ENCODE data around the gene UBASH3A.
"Not testable (repeated sequence)": the region's sequence is repeated elsewhere in the genome, so short reads cannot be mapped to it uniquely, and the experiment has no call there.

The UBASH3A gene

DNA sequence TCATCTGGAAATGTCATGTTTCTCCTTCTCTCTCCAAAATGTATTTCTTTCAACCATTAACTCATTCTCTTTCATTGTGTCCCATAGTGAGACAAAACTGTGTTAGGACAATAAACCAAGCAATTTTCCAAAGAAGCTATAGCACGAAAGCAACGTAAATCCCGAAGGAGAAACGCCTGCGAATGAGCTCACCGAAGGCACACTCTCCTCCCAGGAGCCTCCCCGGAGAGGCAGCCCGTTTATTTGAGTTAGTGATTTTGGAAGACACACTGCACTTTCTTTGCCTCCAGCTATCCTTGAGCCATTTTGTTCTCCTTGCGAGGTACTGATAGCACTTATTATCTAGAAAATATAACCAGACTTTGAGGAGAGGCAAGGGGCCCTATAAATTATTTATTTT lies 51.1 kb downstream of the UBASH3A start:
- no peak for DNase-seq

DNA sequence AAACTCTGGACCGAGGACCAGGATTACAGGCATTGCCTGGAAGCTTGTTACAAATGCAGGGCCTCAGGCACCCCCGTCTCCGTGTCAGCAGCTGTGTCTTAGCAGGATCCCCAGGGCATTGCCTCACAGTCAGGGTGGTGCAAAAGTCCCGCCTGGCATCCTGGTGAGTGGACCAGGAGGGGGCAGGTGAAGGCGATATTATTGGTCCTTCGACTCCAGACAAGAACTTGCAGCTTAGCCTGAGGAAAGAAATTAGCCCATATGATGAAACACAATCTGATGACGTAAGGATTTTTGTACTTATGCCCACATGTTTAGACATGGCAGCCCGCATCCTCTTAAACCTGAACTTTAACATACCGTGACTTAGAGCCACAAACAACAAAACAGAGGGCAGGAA lies 51.5 kb downstream of the UBASH3A start:
- no peak for DNase-seq

- no peak for DNase-seq
Observed at GRCh38 chr21:42455754-42456440, 52.2 kb downstream of the UBASH3A start.

- DNase-seq, result no peak
Observed at GRCh38 chr21:42456457-42456856, 52.8 kb downstream of the UBASH3A start.

GRCh38 chr21:42459082-42459460 lies 55.4 kb downstream of the UBASH3A start:
- DNase-seq, result no peak

- DNase-seq, result no peak
Observed at GRCh38 chr21:42459546-42460215, 56.0 kb downstream of the UBASH3A start.

GRCh38 chr21:42460391-42461184 lies 56.9 kb downstream of the UBASH3A start:
- peak; percentile 34 for DNase-seq

- no peak for DNase-seq
Observed at GRCh38 chr21:42461185-42461520, 57.5 kb downstream of the UBASH3A start.

- peak; percentile 4 for DNase-seq
Observed at GRCh38 chr21:42461881-42462877, 58.5 kb downstream of the UBASH3A start.

DNA sequence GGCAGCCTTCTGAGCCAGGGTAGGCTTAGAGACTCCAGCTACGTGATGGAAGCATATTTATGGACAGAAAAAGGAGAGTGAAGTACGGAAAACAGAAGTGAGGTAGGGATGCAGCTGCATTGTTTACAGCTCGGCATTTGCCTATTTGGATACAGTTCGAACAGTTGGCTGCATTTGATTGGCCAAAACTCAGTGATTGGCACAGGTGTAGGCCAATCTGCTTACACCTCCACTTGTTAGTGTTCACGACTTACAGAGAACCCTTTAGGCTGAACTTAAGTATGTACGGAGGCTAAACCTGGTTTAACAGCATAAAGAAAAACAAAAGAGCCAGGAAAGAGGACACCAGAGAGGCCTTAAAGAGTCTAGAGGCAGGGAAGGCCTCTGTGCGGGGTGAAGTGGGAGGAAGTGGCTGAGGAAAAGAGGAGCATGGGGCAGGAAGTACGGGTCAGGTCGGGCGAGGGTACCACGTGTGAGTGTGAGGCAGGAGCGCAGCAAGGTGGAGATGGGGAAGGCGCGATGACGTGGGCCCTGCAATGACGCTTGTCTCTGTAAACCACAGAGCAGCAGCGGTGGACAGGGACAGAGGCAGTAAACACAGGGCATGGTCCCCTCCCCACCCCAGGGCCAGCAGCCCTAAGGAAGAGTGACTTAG lies 60.3 kb downstream of the UBASH3A start:
- no peak for DNase-seq

GRCh38 chr21:42465008-42465802 lies 61.5 kb downstream of the UBASH3A start:
- DNase-seq, result no peak

- no peak for DNase-seq
Observed at GRCh38 chr21:42465803-42466127, 62.1 kb downstream of the UBASH3A start.

- no peak for DNase-seq
Observed at GRCh38 chr21:42466700-42467099, 63.0 kb downstream of the UBASH3A start.

GRCh38 chr21:42467140-42467983 lies 63.7 kb downstream of the UBASH3A start:
- DNase-seq, result no peak

- no peak for DNase-seq
Observed at GRCh38 chr21:42468491-42469131, 64.9 kb downstream of the UBASH3A start.

- DNase-seq, result no peak
Observed at GRCh38 chr21:42469272-42469671, 65.6 kb downstream of the UBASH3A start.

- not testable (repeated sequence) for DNase-seq
Observed at GRCh38 chr21:42469726-42470125, 66.0 kb downstream of the UBASH3A start.

DNA sequence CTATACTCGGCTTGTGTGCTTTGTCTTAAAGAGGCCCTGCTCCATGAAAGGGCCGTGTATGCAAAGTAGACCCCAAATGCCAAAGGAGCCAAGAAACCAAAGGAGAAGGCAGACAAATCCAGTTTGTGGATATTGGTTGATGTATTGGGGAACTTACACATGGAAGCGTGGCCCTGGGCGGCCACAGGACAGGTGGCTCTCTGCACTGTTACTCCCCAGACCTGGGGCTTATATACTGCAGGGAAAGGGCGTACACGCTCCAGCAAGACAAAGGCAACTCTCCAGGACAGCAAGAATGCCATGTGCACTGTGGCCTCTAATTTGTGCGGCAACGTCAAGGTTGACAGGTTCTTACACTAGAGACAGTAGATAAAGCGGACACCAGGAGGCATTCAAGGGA lies 67.5 kb downstream of the UBASH3A start:
- DNase-seq, result no peak

GRCh38 chr21:42471716-42472330 lies 68.1 kb downstream of the UBASH3A start:
- no peak for DNase-seq

GRCh38 chr21:42472521-42472920 lies 68.8 kb downstream of the UBASH3A start:
- DNase-seq, result no peak
